Upper lobe of right lung (tissue), 1 donor: ENCODE measurements around the gene ADCY10. TPM values are rescaled to one million over a fixed set of nuclear protein-coding genes. Genes with fewer than 3 reads are reported as not detected.
"Not testable (repeated sequence)": the region's sequence is repeated elsewhere in the genome, so short reads cannot be mapped to it uniquely, and the experiment has no call there.

Source experiments
- ATAC-seq: fragments of 200-7000 bp; cut with Tn5 transposase; one replicate; pipeline ENCODE4 v1.9.1; 2020; ENCODE audit warnings: mild to moderate bottlenecking, moderate library complexity
- DNase-seq: peaks from one replicate; pipeline ENCODE4 v3.0.0-alpha.2; 2020
- H3K27ac ChIP-seq: fragments of 200-600 bp; one replicate; pipeline ENCODE4 v1.8.0; 2022
- H3K27me3 ChIP-seq: fragments of 200-600 bp; one replicate; pipeline ENCODE4 v1.8.0; 2022; ENCODE audit warnings: mild to moderate bottlenecking
- H3K36me3 ChIP-seq: fragments of 200-600 bp; one replicate; pipeline ENCODE4 v1.8.0; 2022
- H3K4me1 ChIP-seq: fragments of 200-600 bp; one replicate; pipeline ENCODE4 v1.8.0; 2022
- H3K4me3 ChIP-seq: fragments of 200-600 bp; one replicate; pipeline ENCODE4 v1.8.0; 2022; ENCODE audit warnings: mild to moderate bottlenecking
- H3K9me3 ChIP-seq: fragments of 200-600 bp; one replicate; pipeline ENCODE4 v1.8.0; 2022
- CTCF ChIP-seq: fragments of 200-600 bp; IDR thresholded peaks from one replicate; pipeline ENCODE4 v1.8.0; 2022; ENCODE audit warnings: antibody characterized with exemption
- intact Hi-C: fragments of 100-400 bp; cut with DNase I; formaldehyde crosslinking; loops from one replicate; pipeline ENCODE4 v1.11.0; 2022
- total RNA-seq: library from RNA; stranded (reverse); fragmentation: NEBNext Ultra II Directional; extraction: Animal tissue kit (Norgen Biotek cat#: 25700); gene quantifications from one replicate; pipeline ENCODE4 v1.2.1, GENCODE V29; 2021
- donor health status: DM: no; HTN: yes; CAD: no; lungs with severe emphysema.

The ADCY10 gene
- total RNA-seq, 1 donor from 2014 or later = 0.29 TPM

- ATAC-seq (no peak), DNase-seq (no peak)
- Histone ChIP-seq H3K27me3 (peaks cover 3% of the 10 kb centered on the region), H3K9me3 (no peaks in the 10 kb centered on the region), H3K36me3 (no peaks in the 10 kb centered on the region), H3K4me1 (no peaks in the 10 kb centered on the region), H3K27ac (no peak overlapping the region), H3K4me3 (no peak overlapping the region)
- intact Hi-C loops = no loop called here
- no peak for TF ChIP-seq CTCF
Measured at GRCh38 chr1:167841530-167841929, 72.4 kb downstream of the ADCY10 start.

GRCh38 chr1:167839009-167839408 is 74.9 kb downstream of the ADCY10 start:
- H3K27ac ChIP-seq = no peak overlapping the region
- no peak for DNase-seq
- peaks cover 3% of the 10 kb centered on the region for H3K27me3 ChIP-seq
- no peaks in the 10 kb centered on the region for H3K9me3 ChIP-seq
- no peak overlapping the region for H3K4me3 ChIP-seq
- intact Hi-C loops = no loop called here
- no peaks in the 10 kb centered on the region for H3K4me1 ChIP-seq
- ATAC-seq = no peak
- H3K36me3 ChIP-seq = no peaks in the 10 kb centered on the region
- TF ChIP-seq CTCF = no peak

- intact Hi-C loops = no loop called here
- Histone ChIP-seq H3K4me1 (no peaks in the 10 kb centered on the region), H3K4me3 (no peak overlapping the region), H3K27me3 (peaks cover 3% of the 10 kb centered on the region), H3K27ac (no peak overlapping the region), H3K9me3 (no peaks in the 10 kb centered on the region), H3K36me3 (no peaks in the 10 kb centered on the region)
- TF ChIP-seq CTCF = no peak
- DNase-seq (no peak), ATAC-seq (no peak)
Measured at GRCh38 chr1:167837326-167837725, 76.6 kb downstream of the ADCY10 start.

GRCh38 chr1:167836197-167836596 is 77.7 kb downstream of the ADCY10 start:
- H3K4me1 ChIP-seq = no peaks in the 10 kb centered on the region
- H3K36me3 ChIP-seq = no peaks in the 10 kb centered on the region
- peaks cover 2% of the 10 kb centered on the region for H3K27me3 ChIP-seq
- H3K4me3 ChIP-seq = no peak overlapping the region
- H3K27ac ChIP-seq = no peak overlapping the region
- no peak for DNase-seq
- ATAC-seq = no peak
- H3K9me3 ChIP-seq = no peaks in the 10 kb centered on the region
- intact Hi-C loops = no loop called here
- TF ChIP-seq CTCF = no peak

- no peak for DNase-seq
- H3K36me3 ChIP-seq = no peaks in the 10 kb centered on the region
- no peak for TF ChIP-seq CTCF
- H3K9me3 ChIP-seq = no peaks in the 10 kb centered on the region
- no peak overlapping the region for H3K27ac ChIP-seq
- ATAC-seq = no peak
- H3K27me3 ChIP-seq = no peaks in the 10 kb centered on the region
- no peak overlapping the region for H3K4me3 ChIP-seq
- H3K4me1 ChIP-seq = no peaks in the 10 kb centered on the region
- intact Hi-C loops = no loop called here
Measured at GRCh38 chr1:167833904-167834303, 80.0 kb downstream of the ADCY10 start.

GRCh38 chr1:167832693-167833092 is 81.2 kb downstream of the ADCY10 start:
- ATAC-seq (no peak), DNase-seq (no peak)
- no peak overlapping the region for H3K4me3 ChIP-seq
- no peak for TF ChIP-seq CTCF
- intact Hi-C loops = no loop called here
- H3K27me3 ChIP-seq = no peaks in the 10 kb centered on the region
- no peaks in the 10 kb centered on the region for H3K36me3 ChIP-seq
- H3K9me3 ChIP-seq = no peaks in the 10 kb centered on the region
- H3K4me1 ChIP-seq = no peaks in the 10 kb centered on the region
- no peak overlapping the region for H3K27ac ChIP-seq

- H3K9me3 ChIP-seq, H3K4me3 ChIP-seq, H3K27ac ChIP-seq, H3K4me1 ChIP-seq, intact Hi-C loops, ATAC-seq, H3K36me3 ChIP-seq, DNase-seq, H3K27me3 ChIP-seq: not testable (repeated sequence)
Measured at GRCh38 chr1:167830668-167831067, 83.3 kb downstream of the ADCY10 start.
